ENCODE data around the gene CHST14. TPM values are rescaled to one million over a fixed set of nuclear protein-coding genes. Genes with fewer than 3 reads are reported as not detected.
"Not testable (repeated sequence)": the region's sequence is repeated elsewhere in the genome, so short reads cannot be mapped to it uniquely, and the experiment has no call there.

Gene CHST14
- total RNA-seq, 1 donor from 2014 or later, result 14.1 TPM

GRCh38 chr15:40450047-40450446 is 20.7 kb upstream of the CHST14 start:
- DNase-seq, result no peak
- intact Hi-C loops (cut with DNase I), result no loop called here
- Histone ChIP-seq H3K4me3 (no peak overlapping the region), H3K36me3 (no peaks in the 10 kb centered on the region), H3K27me3 (no peaks in the 10 kb centered on the region), H3K4me1 (peaks cover 42% of the 10 kb centered on the region), H3K9me3 (no peaks in the 10 kb centered on the region), H3K27ac (no peak overlapping the region)
- ATAC-seq, result no peak
- no peak for TF ChIP-seq CTCF (IDR thresholded peaks at IDR 0.05)

- no peak for DNase-seq
- no peaks in the 10 kb centered on the region for H3K36me3 ChIP-seq
- peaks cover 45% of the 10 kb centered on the region for H3K4me1 ChIP-seq
- no peak overlapping the region for H3K4me3 ChIP-seq
- TF ChIP-seq CTCF (IDR thresholded peaks at IDR 0.05), result no peak
- ATAC-seq, result no peak
- intact Hi-C loops (cut with DNase I), result no loop called here
- H3K9me3 ChIP-seq, result no peaks in the 10 kb centered on the region
- H3K27ac ChIP-seq, result no peak overlapping the region
- H3K27me3 ChIP-seq, result no peaks in the 10 kb centered on the region
Measured at GRCh38 chr15:40451527-40452158, 19.1 kb upstream of the CHST14 start.

GRCh38 chr15:40452296-40453090 is 18.3 kb upstream of the CHST14 start:
- no peak for DNase-seq
- Histone ChIP-seq H3K9me3 (no peaks in the 10 kb centered on the region), H3K36me3 (no peaks in the 10 kb centered on the region), H3K27me3 (no peaks in the 10 kb centered on the region), H3K4me1 (peaks cover 48% of the 10 kb centered on the region), H3K27ac (no peak overlapping the region), H3K4me3 (no peak overlapping the region)
- no peak for TF ChIP-seq CTCF (IDR thresholded peaks at IDR 0.05)
- ATAC-seq, result peak; percentile 35
- intact Hi-C loops (cut with DNase I), result no loop called here

- H3K4me3 ChIP-seq; H3K36me3 ChIP-seq; H3K9me3 ChIP-seq; H3K27me3 ChIP-seq; DNase-seq; H3K27ac ChIP-seq; intact Hi-C loops (cut with DNase I); ATAC-seq: not testable (repeated sequence)
- H3K4me1 ChIP-seq, result peaks cover 48% of the 10 kb centered on the region
Measured at GRCh38 chr15:40453941-40454340, 16.8 kb upstream of the CHST14 start.

- Histone ChIP-seq H3K27me3 (no peaks in the 10 kb centered on the region), H3K4me1 (peaks cover 46% of the 10 kb centered on the region), H3K36me3 (peaks cover 15% of the 10 kb centered on the region), H3K27ac (no peak overlapping the region), H3K9me3 (no peaks in the 10 kb centered on the region), H3K4me3 (no peak overlapping the region)
- no peak for ATAC-seq
- no peak for DNase-seq
- TF ChIP-seq CTCF (IDR thresholded peaks at IDR 0.05), result no peak
- intact Hi-C loops (cut with DNase I), result no loop called here
Measured at GRCh38 chr15:40454904-40455391, 15.8 kb upstream of the CHST14 start.

GRCh38 chr15:40456299-40456712 is 14.5 kb upstream of the CHST14 start:
- no peaks in the 10 kb centered on the region for H3K27me3 ChIP-seq
- H3K27ac ChIP-seq, result no peak overlapping the region
- ATAC-seq (peak; percentile 60), DNase-seq (no peak)
- peaks cover 28% of the 10 kb centered on the region for H3K36me3 ChIP-seq
- H3K4me3 ChIP-seq, result no peak overlapping the region
- no peak for TF ChIP-seq CTCF (IDR thresholded peaks at IDR 0.05)
- intact Hi-C loops (cut with DNase I), result no loop called here
- H3K4me1 ChIP-seq, result peaks cover 43% of the 10 kb centered on the region
- no peaks in the 10 kb centered on the region for H3K9me3 ChIP-seq
